ENCODE data around the gene MAP3K4. TPM values are rescaled to one million over a fixed set of nuclear protein-coding genes. Genes with fewer than 3 reads are reported as not detected.
A peak's percentile ranks its signal among the peaks of the same experiment; 100 is the strongest.

Gene MAP3K4
- total and polyA plus RNA-seq, 2 of the 4 experiments (the other 2 are of a cell fraction): 11.5 to 20.4 TPM

DNA sequence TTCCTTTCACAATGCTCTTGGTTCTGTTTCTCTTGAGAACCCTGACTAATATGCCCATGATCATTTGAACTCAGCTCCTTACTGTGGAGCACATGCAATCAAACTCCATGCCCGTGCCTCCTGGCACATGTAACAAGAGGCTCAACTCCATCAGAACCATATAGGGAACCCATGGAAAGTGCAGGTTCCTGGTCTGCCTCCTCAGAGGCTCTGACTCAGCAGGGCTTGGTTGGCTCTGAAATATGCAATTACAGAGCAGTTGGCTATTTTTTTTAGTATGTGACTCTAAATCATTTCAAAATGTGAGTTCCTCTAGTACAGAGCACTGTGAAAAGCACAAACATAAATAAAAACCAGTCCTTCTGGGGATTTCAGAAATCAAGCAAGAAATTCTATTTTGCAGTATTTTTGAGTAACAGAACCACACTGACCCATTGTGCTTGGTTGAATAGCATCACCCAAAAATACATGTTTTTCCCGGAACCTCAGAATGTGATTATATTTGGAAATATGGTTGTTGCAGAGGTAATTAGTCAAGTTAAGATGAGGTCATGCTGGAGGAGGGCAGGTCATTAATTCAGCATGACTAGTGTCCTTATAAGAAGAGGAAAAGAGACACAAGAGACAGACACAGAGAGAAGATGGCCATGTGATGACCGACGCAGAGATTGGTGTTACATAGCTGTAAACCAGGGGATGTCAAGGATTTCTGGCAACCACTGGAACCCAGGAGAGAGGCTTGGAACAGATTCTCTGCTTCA lies 13.2 kb upstream of the MAP3K4 start:
- POLR2A ChIA-PET (ENCODE audit: unreplicated experiment): no interaction called here
- peak; percentile 56 for ATAC-seq (ENCODE audit: low read depth)
- TF ChIP-seq, protein P1, sequence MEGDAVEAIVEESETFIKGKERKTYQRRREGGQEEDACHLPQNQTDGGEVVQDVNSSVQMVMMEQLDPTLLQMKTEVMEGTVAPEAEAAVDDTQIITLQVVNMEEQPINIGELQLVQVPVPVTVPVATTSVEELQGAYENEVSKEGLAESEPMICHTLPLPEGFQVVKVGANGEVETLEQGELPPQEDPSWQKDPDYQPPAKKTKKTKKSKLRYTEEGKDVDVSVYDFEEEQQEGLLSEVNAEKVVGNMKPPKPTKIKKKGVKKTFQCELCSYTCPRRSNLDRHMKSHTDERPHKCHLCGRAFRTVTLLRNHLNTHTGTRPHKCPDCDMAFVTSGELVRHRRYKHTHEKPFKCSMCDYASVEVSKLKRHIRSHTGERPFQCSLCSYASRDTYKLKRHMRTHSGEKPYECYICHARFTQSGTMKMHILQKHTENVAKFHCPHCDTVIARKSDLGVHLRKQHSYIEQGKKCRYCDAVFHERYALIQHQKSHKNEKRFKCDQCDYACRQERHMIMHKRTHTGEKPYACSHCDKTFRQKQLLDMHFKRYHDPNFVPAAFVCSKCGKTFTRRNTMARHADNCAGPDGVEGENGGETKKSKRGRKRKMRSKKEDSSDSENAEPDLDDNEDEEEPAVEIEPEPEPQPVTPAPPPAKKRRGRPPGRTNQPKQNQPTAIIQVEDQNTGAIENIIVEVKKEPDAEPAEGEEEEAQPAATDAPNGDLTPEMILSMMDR (conservative IDR thresholded peaks at IDR 0.05; ENCODE audit: low read depth, low read length): no peak
- peak; percentile 15; the same call in 1 of the 2 replicates for TF ChIP-seq NFE2L2 (IDR thresholded peaks at IDR 0.05; ENCODE audit: low read depth, low read length)
- H2BK120ac ChIP-seq (ENCODE audit: low read depth, low read length): no peak overlapping the region
- no peak overlapping the region for H3K14ac ChIP-seq (replicated peaks; ENCODE audit: low read depth, low read length)
- H4K20me1 ChIP-seq (ENCODE audit: insufficient read depth, low read length): no peaks in the 10 kb centered on the region
- H4K5ac ChIP-seq (ENCODE audit: low read depth, low read length): 0 out of 2 replicates have a peak overlapping the region, but pooled peaks have one; percentile 25
- H3K4ac ChIP-seq (ENCODE audit: low read depth, low read length): no peak overlapping the region
- no peak overlapping the region for H2BK15ac ChIP-seq (ENCODE audit: low read depth, low read length)
- in situ Hi-C loops (cut with MboI; ENCODE audit: low sequenced_read_pairs) (loop anchor here (25.0 kb wide), 1 partner anchor 284 kb away; the partner anchor contains the start of gene AGPAT4), dilution Hi-C loops (cut with HindIII; ENCODE audit: low sequenced_read_pairs, unreplicated experiment) (no loop called here), intact Hi-C loops (cut with micrococcal nuclease) (loop anchor here (2.0 kb wide), 1 partner anchor 50 kb away; no protein-coding TSS in a partner anchor)
- H3K79me1 ChIP-seq (ENCODE audit: low read depth in 1 of 2, low read length in 2 of 2): no peaks in the 10 kb centered on the region
- no peak overlapping the region for H3K23ac ChIP-seq (ENCODE audit: low read depth, low read length)
- no peak overlapping the region for H3K4me3 ChIP-seq (ENCODE audit: insufficient read depth, low read depth, low read length)
- no peak overlapping the region for H2AK9ac ChIP-seq (replicated peaks; ENCODE audit: low read depth, low read length, poor library complexity)
- CTCF ChIA-PET: no interaction called here
- no peak overlapping the region for H2AK5ac ChIP-seq (ENCODE audit: low read depth, low read length)
- DNase-seq: peak; percentile 68
- no peak overlapping the region for H3K9ac ChIP-seq (ENCODE audit: low read depth, low read length)
- peaks cover 2% of the 10 kb centered on the region; the same call in 1 of the 2 replicates for H3K27me3 ChIP-seq (ENCODE audit: control insufficient read depth, insufficient read depth, low read length)
- H3K4me1 ChIP-seq (ENCODE audit: control insufficient read depth, insufficient read depth, low read length): peaks cover 24% of the 10 kb centered on the region
- H3K36me3 ChIP-seq (ENCODE audit: control insufficient read depth, insufficient read depth, low read length): no peaks in the 10 kb centered on the region
- no peak overlapping the region for H3K4me2 ChIP-seq (ENCODE audit: low read depth, low read length)
- no peak overlapping the region for H2BK20ac ChIP-seq (ENCODE audit: low read depth, low read length)
- no TSS peak for BruUV-seq (replicated peaks)
- no peaks in the 10 kb centered on the region for H3K9me1 ChIP-seq (ENCODE audit: insufficient read depth, low read length)
- no peak overlapping the region for H3K56ac ChIP-seq (ENCODE audit: extremely low read depth, insufficient read depth, low read length)
- H2AFZ ChIP-seq (replicated peaks; ENCODE audit: low read length, poor library complexity): no peak overlapping the region
- H3K18ac ChIP-seq (ENCODE audit: low read depth, low read length): peak overlapping the region; percentile 71
- H3K9me3 ChIP-seq (ENCODE audit: control insufficient read depth, insufficient read depth, low read length): no peaks in the 10 kb centered on the region; the same call in 1 of the 2 replicates
- no peak overlapping the region for H4K8ac ChIP-seq (ENCODE audit: low read depth in 2 of 2, low read length in 2 of 2)
- no peak overlapping the region for H2BK5ac ChIP-seq (ENCODE audit: low read depth, low read length, poor library complexity, severe bottlenecking)
- WGBS, 2 experiments (ENCODE audit: extremely low coverage in 2 of 2, insufficient read length in 1 of 2): 100% methylated on average over 2 of the region's 4 CpGs; no CpG with 5 or more reads in 1 of the 2 experiments
- H4K91ac ChIP-seq (ENCODE audit: insufficient read depth, low read depth, low read length): peak overlapping the region; percentile 35; the same call in 1 of the 2 replicates
- H3K27ac ChIP-seq (ENCODE audit: insufficient read depth, low read length): peak overlapping the region; percentile 10; the same call in 1 of the 2 replicates
